ENCODE measurements around the gene HNRNPD. TPM values are rescaled to one million over a fixed set of nuclear protein-coding genes. Genes with fewer than 3 reads are reported as not detected.
A peak's percentile ranks its signal among the peaks of the same experiment; 100 is the strongest.
"Not testable (repeated sequence)": the region's sequence is repeated elsewhere in the genome, so short reads cannot be mapped to it uniquely, and the experiment has no call there.

The HNRNPD gene
- total RNA-seq, 1 experiment from 2014 or later: 221 TPM

GRCh38 chr4:82398263-82398662 lies 24.5 kb upstream of the HNRNPD start:
- no peaks in the 10 kb centered on the region for H3K79me2 ChIP-seq (ENCODE audit: low read depth)
- no peak overlapping the region for H3K4me2 ChIP-seq
- no peak overlapping the region for H3K27ac ChIP-seq
- TF ChIP-seq CTCF (conservative IDR thresholded peaks at IDR 0.05) (no peak), EZH2 (IDR thresholded peaks at IDR 0.05; ENCODE audit: low read depth) (no peak)
- ChIA-PET CTCF (no interaction called here), POLR2A (ENCODE audit: unreplicated experiment) (no interaction called here)
- H3K9me3 ChIP-seq (ENCODE audit: insufficient read depth, low read depth): no peaks in the 10 kb centered on the region
- H4K20me1 ChIP-seq (ENCODE audit: insufficient read depth): no peaks in the 10 kb centered on the region
- no TSS peak for BruUV-seq (replicated peaks)
- no peak for DNase-seq
- H3K27me3 ChIP-seq (ENCODE audit: insufficient read depth, low read depth): no peaks in the 10 kb centered on the region
- H3K9me2 ChIP-seq (ENCODE audit: insufficient read depth): no peaks in the 10 kb centered on the region
- no peak overlapping the region for H2AFZ ChIP-seq
- H3K4me3 ChIP-seq: no peak overlapping the region
- intact Hi-C loops (cut with micrococcal nuclease; ENCODE audit: unreplicated experiment): no loop called here
- no peaks in the 10 kb centered on the region for H3K36me3 ChIP-seq (ENCODE audit: low read depth)
- peaks cover 41% of the 10 kb centered on the region for H3K4me1 ChIP-seq (replicated peaks; ENCODE audit: insufficient read depth)
- peaks cover 36% of the 10 kb centered on the region for H3F3A ChIP-seq (ENCODE audit: insufficient read depth, low read depth)

GRCh38 chr4:82397527-82397926 lies 23.7 kb upstream of the HNRNPD start:
- Histone ChIP-seq H3K36me3 (ENCODE audit: low read depth) (no peaks in the 10 kb centered on the region), H3K4me3 (no peak overlapping the region), H3K9me2 (ENCODE audit: insufficient read depth) (no peaks in the 10 kb centered on the region), H4K20me1 (ENCODE audit: insufficient read depth) (no peaks in the 10 kb centered on the region), H3K4me1 (replicated peaks; ENCODE audit: insufficient read depth) (peaks cover 33% of the 10 kb centered on the region), H3F3A (ENCODE audit: insufficient read depth, low read depth) (peaks cover 28% of the 10 kb centered on the region), H3K9me3 (ENCODE audit: insufficient read depth, low read depth) (no peaks in the 10 kb centered on the region), H3K79me2 (ENCODE audit: low read depth) (no peaks in the 10 kb centered on the region), H2AFZ (no peak overlapping the region), H3K4me2 (no peak overlapping the region), H3K27ac (no peak overlapping the region), H3K27me3 (ENCODE audit: insufficient read depth, low read depth) (no peaks in the 10 kb centered on the region)
- ChIA-PET CTCF (no interaction called here), POLR2A (ENCODE audit: unreplicated experiment) (no interaction called here)
- intact Hi-C loops (cut with micrococcal nuclease; ENCODE audit: unreplicated experiment): no loop called here
- no TSS peak for BruUV-seq (replicated peaks)
- TF ChIP-seq EZH2 (IDR thresholded peaks at IDR 0.05; ENCODE audit: low read depth) (no peak), CTCF (conservative IDR thresholded peaks at IDR 0.05) (no peak)
- no peak for DNase-seq

- Histone ChIP-seq H3K27me3 (ENCODE audit: insufficient read depth, low read depth) (no peaks in the 10 kb centered on the region), H3K4me2 (peak overlapping the region; percentile 65), H3K9me2 (ENCODE audit: insufficient read depth) (no peaks in the 10 kb centered on the region), H3K4me3 (no peak overlapping the region; the same call in 1 of the 2 replicates), H3K36me3 (ENCODE audit: low read depth) (no peaks in the 10 kb centered on the region), H3K27ac (peak overlapping the region; percentile 94), H3K4me1 (replicated peaks; ENCODE audit: insufficient read depth) (peaks cover 16% of the 10 kb centered on the region), H2AFZ (peak overlapping the region; percentile 79), H3K9me3 (ENCODE audit: insufficient read depth, low read depth) (no peaks in the 10 kb centered on the region), H3K79me2 (ENCODE audit: low read depth) (no peaks in the 10 kb centered on the region), H3F3A (ENCODE audit: insufficient read depth, low read depth) (peaks cover 12% of the 10 kb centered on the region), H4K20me1 (ENCODE audit: insufficient read depth) (no peaks in the 10 kb centered on the region)
- ChIA-PET POLR2A (ENCODE audit: unreplicated experiment) (interaction anchor here (0.5 to 0.7 kb wide), 3 partner anchors 14 to 617 kb away, joined by 3 to 6 read pairs (median 3); no protein-coding TSS in a partner anchor), CTCF (interaction anchor here (0.7 kb wide), 1 partner anchor 34 kb away, joined by 3 read pairs; no protein-coding TSS in a partner anchor)
- intact Hi-C loops (cut with micrococcal nuclease; ENCODE audit: unreplicated experiment): no loop called here
- DNase-seq: peak; percentile 43 to 95
- BruUV-seq (replicated peaks): no TSS peak
- TF ChIP-seq CTCF (conservative IDR thresholded peaks at IDR 0.05) (no peak), EZH2 (IDR thresholded peaks at IDR 0.05; ENCODE audit: low read depth) (no peak)
These were observed 21.1 kb upstream of the HNRNPD start for GRCh38 chr4:82394896-82395295.

GRCh38 chr4:82390061-82390460 lies 16.3 kb upstream of the HNRNPD start:
- H3K27ac ChIP-seq; H3K9me3 ChIP-seq (ENCODE audit: insufficient read depth, low read depth); H3K36me3 ChIP-seq (ENCODE audit: low read depth); H3K4me1 ChIP-seq (replicated peaks; ENCODE audit: insufficient read depth); H2AFZ ChIP-seq; intact Hi-C loops (cut with micrococcal nuclease; ENCODE audit: unreplicated experiment); H4K20me1 ChIP-seq (ENCODE audit: insufficient read depth); DNase-seq; H3K27me3 ChIP-seq (ENCODE audit: insufficient read depth, low read depth); POLR2A ChIA-PET (ENCODE audit: unreplicated experiment); H3K4me2 ChIP-seq; H3K79me2 ChIP-seq (ENCODE audit: low read depth); H3K9me2 ChIP-seq (ENCODE audit: insufficient read depth); H3F3A ChIP-seq (ENCODE audit: insufficient read depth, low read depth); H3K4me3 ChIP-seq; BruUV-seq (replicated peaks); CTCF ChIA-PET: not testable (repeated sequence)
